Psoas muscle (tissue), 8 donors: Measurements from ENCODE around the gene PDGFC. TPM values are rescaled to one million over a fixed set of nuclear protein-coding genes. Genes with fewer than 3 reads are reported as not detected.

Experiments used
- ATAC-seq, 4 donors: fragments of 200-7000 bp; cut with Tn5 transposase; one replicate each; pipeline ENCODE4 v1.9.1; 2020; ENCODE audit warnings: moderate library complexity in 3 of 4, mild to moderate bottlenecking in 2 of 4
- DNase-seq, 2 donors: peaks; one replicate each; pipeline ENCODE4 v3.0.0-alpha.2; 2020
- H3K27ac ChIP-seq: fragments of 200-600 bp; one replicate; pipeline ENCODE4 v1.8.0; 2022
- H3K27me3 ChIP-seq, 3 donors: fragments of 200-600 bp in 1 of 3; one replicate each; pipeline versions ENCODE4 v1.6.1 to v1.8.0; 2013 to 2022; ENCODE audit warnings: low read length in 2 of 3, mild to moderate bottlenecking in 2 of 3, moderate library complexity in 1 of 3; ENCODE audit not compliant: insufficient read depth in 3 of 3
- H3K36me3 ChIP-seq, 2 donors: fragments of 200-600 bp in 1 of 2; one replicate each; pipeline versions ENCODE4 v1.6.1 to v1.8.0; 2013 to 2022; ENCODE audit warnings: low read depth in 1 of 2, mild to moderate bottlenecking in 1 of 2, moderate library complexity in 1 of 2; ENCODE audit not compliant: insufficient read depth in 1 of 2
- H3K4me1 ChIP-seq: fragments of 200-600 bp; one replicate; pipeline ENCODE4 v1.8.0; 2022
- H3K4me3 ChIP-seq: fragments of 200-600 bp; one replicate; pipeline ENCODE4 v1.8.0; 2022; ENCODE audit warnings: mild to moderate bottlenecking
- H3K9me3 ChIP-seq: fragments of 200-600 bp; one replicate; pipeline ENCODE4 v1.8.0; 2022
- CTCF ChIP-seq: fragments of 200-600 bp; IDR thresholded peaks from one replicate; pipeline ENCODE4 v1.8.0; 2022; ENCODE audit warnings: antibody characterized with exemption
- WGBS, 3 donors: extraction: QIAGEN DNeasy Blood & Tissue Kit; methylation state at CpG; one replicate each; pipeline versions ENCODE4 v1.1.6 to v1.1.7; 2013; 5-methylcytosine and 5-hydroxymethylcytosine counted together
- intact Hi-C, 2 donors: fragments of 100-400 bp; cut with DNase I; formaldehyde crosslinking; loops; one replicate each; pipeline versions ENCODE4 v1.11.0 to v1.14.2; 2022
- polyA plus RNA-seq, 3 donors: library from polyadenylated mRNA; stranded (reverse); fragments of 200-250 nt; gene quantifications; one replicate each; pipeline ENCODE4 v1.2.3, GENCODE V29; 2013
- total RNA-seq, 4 donors: library from RNA; stranded (reverse); fragmentation: NEBNext Ultra II Directional in 2 of 4; extraction: Animal tissue kit (Norgen Biotek cat#: 25700) in 2 of 4; gene quantifications; one replicate each; pipeline versions ENCODE4 v1.2.1 to v1.2.4, GENCODE V29; 2021 to 2023
- donor health status: healthy with polysubstance abuse.
- donor health status: DM: no; HTN: no; CAD: no; lungs with moderate emphysema.
- donor health status: Bipolar disorder and iron deficiency.
- donor health status: healthy.
- donor health status: DM: yes; HTN: yes; CAD: no.
- donor health status: DM: no; HTN: no; CAD: no.
- donor health status: DM: no; HTN: no; CAD: no.
- donor health status: DM: yes; HTN: yes; CAD: no.

The PDGFC gene
- total and polyA plus RNA-seq, 7 donors: 2.2 to 19.8 (median 6.3) TPM

- DNase-seq (no peak), ATAC-seq (no peak)
- intact Hi-C loops: no loop called here
These were observed 86.2 kb downstream of the PDGFC start for GRCh38 chr4:156885374-156885773.

GRCh38 chr4:156884183-156884582 is 87.4 kb downstream of the PDGFC start:
- Histone ChIP-seq H3K27me3 (no peaks in the 10 kb centered on the region), H3K36me3 (no peaks in the 10 kb centered on the region), H3K4me1 (no peaks in the 10 kb centered on the region), H3K4me3 (no peak overlapping the region), H3K27ac (no peak overlapping the region), H3K9me3 (no peaks in the 10 kb centered on the region)
- 66 to 77% (median 75%) methylated on average over 3 of the region's 3 CpGs for WGBS, 3 donors
- intact Hi-C loops: no loop called here
- DNase-seq: no peak
- TF ChIP-seq CTCF: no peak
- no peak for ATAC-seq

More at GRCh38 chr4:156885374-156885773, 86.2 kb downstream of the PDGFC start:
- no peaks in the 10 kb centered on the region for H3K27me3 ChIP-seq
- 95 to 100% (median 96%) methylated on average over 1 of the region's 1 CpG for WGBS, 3 donors
- H3K4me3 ChIP-seq: no peak overlapping the region
- H3K4me1 ChIP-seq: no peaks in the 10 kb centered on the region
- no peaks in the 10 kb centered on the region for H3K36me3 ChIP-seq
- no peaks in the 10 kb centered on the region for H3K9me3 ChIP-seq
- H3K27ac ChIP-seq: no peak overlapping the region
- TF ChIP-seq CTCF: no peak

- Histone ChIP-seq H3K27me3 (no peaks in the 10 kb centered on the region), H3K4me1 (no peaks in the 10 kb centered on the region), H3K9me3 (no peaks in the 10 kb centered on the region), H3K27ac (no peak overlapping the region), H3K4me3 (no peak overlapping the region), H3K36me3 (no peaks in the 10 kb centered on the region)
- DNase-seq: no peak
- ATAC-seq: no peak
- 85 to 95% (median 91%) methylated on average over 3 of the region's 3 CpGs for WGBS, 3 donors
- no peak for TF ChIP-seq CTCF
- intact Hi-C loops: no loop called here
These were observed 95.9 kb downstream of the PDGFC start for GRCh38 chr4:156875704-156876103.

- no peak for TF ChIP-seq CTCF
These were observed 96.5 kb downstream of the PDGFC start for GRCh38 chr4:156875055-156875454.

GRCh38 chr4:156873799-156874198 is 97.8 kb downstream of the PDGFC start:
- 89 to 94% (median 89%) methylated on average over 3 of the region's 3 CpGs for WGBS, 3 donors
- no peak for ATAC-seq
- Histone ChIP-seq H3K36me3 (no peaks in the 10 kb centered on the region), H3K9me3 (no peaks in the 10 kb centered on the region), H3K4me3 (no peak overlapping the region), H3K27me3 (no peaks in the 10 kb centered on the region), H3K4me1 (no peaks in the 10 kb centered on the region), H3K27ac (no peak overlapping the region)
- intact Hi-C loops: no loop called here
- DNase-seq: no peak
- no peak for TF ChIP-seq CTCF

More at GRCh38 chr4:156875055-156875454, 96.5 kb downstream of the PDGFC start:
- no peak overlapping the region for H3K4me3 ChIP-seq
- H3K27me3 ChIP-seq: no peaks in the 10 kb centered on the region
- 99 to 100% (median 100%) methylated on average over 1 of the region's 1 CpG for WGBS, 3 donors
- intact Hi-C loops: no loop called here
- ATAC-seq: no peak
- no peaks in the 10 kb centered on the region for H3K4me1 ChIP-seq
- no peaks in the 10 kb centered on the region for H3K9me3 ChIP-seq
- no peaks in the 10 kb centered on the region for H3K36me3 ChIP-seq
- no peak overlapping the region for H3K27ac ChIP-seq
- DNase-seq: no peak
